Mononuclear cell (primary cell): Measurements from ENCODE around the gene APBA2. TPM values are rescaled to one million over a fixed set of nuclear protein-coding genes. Genes with fewer than 3 reads are reported as not detected.

Experiments used
- H3K27me3 ChIP-seq: 2 replicates; pipeline ENCODE4 v1.6.0; 2011; ENCODE audit warnings: low read length, control low read depth; ENCODE audit not compliant: insufficient read depth
- H3K4me1 ChIP-seq: 2 replicates; pipeline ENCODE4 v1.5.1; 2011; ENCODE audit warnings: mild to moderate bottlenecking, low read length, control low read depth; ENCODE audit not compliant: insufficient read depth
- H3K4me3 ChIP-seq: 2 replicates; pipeline ENCODE4 v1.5.1; 2011; ENCODE audit warnings: mild to moderate bottlenecking, low read length, moderate library complexity
- H3K9me3 ChIP-seq: 2 replicates; pipeline ENCODE4 v1.5.1; 2011; ENCODE audit warnings: low read depth, mild to moderate bottlenecking, control low read depth, low read length
- total RNA-seq: library from RNA; depleted of rRNA; stranded (reverse); fragments of >200 nt; gene quantifications from one replicate; pipeline ENCODE4 v1.2.3, GENCODE V29; 2012

Gene APBA2
- total RNA-seq, 1 donor: 78.6 TPM

- no peaks in the 10 kb centered on the region for H3K27me3 ChIP-seq
- no peaks in the 10 kb centered on the region for H3K9me3 ChIP-seq
- peaks cover 33% of the 10 kb centered on the region for H3K4me1 ChIP-seq
- no peak overlapping the region for H3K4me3 ChIP-seq
These were observed 70.7 kb downstream of the APBA2 start for GRCh38 chr15:28956491-28956890.

- H3K4me1 ChIP-seq: peaks cover 31% of the 10 kb centered on the region
- no peaks in the 10 kb centered on the region for H3K27me3 ChIP-seq
- no peaks in the 10 kb centered on the region for H3K9me3 ChIP-seq
- H3K4me3 ChIP-seq: no peak overlapping the region
These were observed 72.1 kb downstream of the APBA2 start for GRCh38 chr15:28957606-28958498.

- Histone ChIP-seq H3K9me3 (no peaks in the 10 kb centered on the region), H3K4me3 (no peak overlapping the region), H3K4me1 (peaks cover 23% of the 10 kb centered on the region)
These were observed 73.6 kb downstream of the APBA2 start for GRCh38 chr15:28959326-28959725.

DNA sequence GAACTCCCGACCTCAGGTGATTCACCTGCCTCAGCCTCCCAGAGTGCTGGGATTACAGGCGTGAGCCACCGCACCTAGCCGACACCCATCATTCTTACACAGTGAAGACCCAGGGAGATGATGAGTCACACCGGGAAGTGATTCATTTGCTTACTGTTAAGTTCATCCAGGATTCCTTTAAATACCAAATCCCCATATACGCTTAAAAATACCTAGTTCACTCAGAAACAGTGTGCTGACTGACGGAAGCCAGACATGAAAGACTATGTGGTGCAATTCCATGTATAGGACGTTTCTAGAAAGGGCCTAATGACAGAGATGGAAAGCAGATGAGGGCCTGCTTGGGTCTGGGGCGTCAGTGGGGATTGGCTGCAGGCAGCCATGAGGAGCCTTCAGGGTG, 75.2 kb downstream of the APBA2 start:
- H3K9me3 ChIP-seq: no peaks in the 10 kb centered on the region
- H3K27me3 ChIP-seq: no peaks in the 10 kb centered on the region
- no peak overlapping the region for H3K4me3 ChIP-seq
- H3K4me1 ChIP-seq: peaks cover 11% of the 10 kb centered on the region

More at GRCh38 chr15:28959326-28959725, 73.6 kb downstream of the APBA2 start:
- H3K27me3 ChIP-seq: no peaks in the 10 kb centered on the region

- no peaks in the 10 kb centered on the region for H3K9me3 ChIP-seq
- H3K4me1 ChIP-seq: peaks cover 8% of the 10 kb centered on the region
- no peaks in the 10 kb centered on the region for H3K27me3 ChIP-seq
- no peak overlapping the region for H3K4me3 ChIP-seq
These were observed 75.6 kb downstream of the APBA2 start for GRCh38 chr15:28961391-28961790.

- Histone ChIP-seq H3K4me1 (peaks cover 4% of the 10 kb centered on the region), H3K9me3 (no peaks in the 10 kb centered on the region), H3K4me3 (no peak overlapping the region), H3K27me3 (no peaks in the 10 kb centered on the region)
These were observed 77.3 kb downstream of the APBA2 start for GRCh38 chr15:28962851-28963710.

DNA sequence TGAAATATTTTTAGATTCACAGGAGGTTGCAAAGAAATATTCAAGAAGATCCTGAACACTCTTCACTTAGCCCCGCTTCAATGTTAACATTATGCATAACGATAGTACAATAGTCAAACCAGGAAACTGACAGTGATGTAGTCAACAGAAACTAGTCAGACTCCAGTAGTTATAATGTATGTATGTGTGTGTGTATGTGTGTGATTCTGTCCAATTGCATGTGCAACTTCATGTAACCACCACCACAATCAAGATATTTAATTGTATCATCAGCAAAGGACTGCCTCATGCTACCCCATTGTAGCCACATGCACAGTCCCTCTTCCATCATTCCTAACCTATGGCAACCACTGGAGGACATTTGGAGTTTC, 77.9 kb downstream of the APBA2 start:
- Histone ChIP-seq H3K9me3 (no peaks in the 10 kb centered on the region), H3K4me3 (no peak overlapping the region), H3K4me1 (peaks cover 4% of the 10 kb centered on the region), H3K27me3 (no peaks in the 10 kb centered on the region)

DNA sequence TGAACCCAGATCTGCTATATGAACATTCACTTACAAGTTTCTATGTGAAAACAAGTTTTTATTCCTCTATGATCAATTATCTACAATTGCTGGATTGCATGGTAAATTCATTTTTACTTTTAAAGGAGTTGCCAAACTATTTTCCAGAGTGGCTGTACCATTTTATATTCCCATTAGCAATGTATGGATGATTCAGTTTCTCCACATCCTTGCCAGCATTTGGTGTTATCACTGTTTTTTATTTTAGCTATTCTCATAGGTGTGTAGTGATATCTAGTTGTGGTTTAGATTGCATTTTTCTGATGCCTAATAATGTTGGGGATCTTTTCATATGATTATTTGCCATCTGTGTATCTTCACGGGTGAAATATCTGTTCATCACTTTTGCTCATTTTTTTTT, 78.3 kb downstream of the APBA2 start:
- Histone ChIP-seq H3K4me3 (no peak overlapping the region), H3K9me3 (no peaks in the 10 kb centered on the region), H3K4me1 (peaks cover 4% of the 10 kb centered on the region), H3K27me3 (no peaks in the 10 kb centered on the region)

DNA sequence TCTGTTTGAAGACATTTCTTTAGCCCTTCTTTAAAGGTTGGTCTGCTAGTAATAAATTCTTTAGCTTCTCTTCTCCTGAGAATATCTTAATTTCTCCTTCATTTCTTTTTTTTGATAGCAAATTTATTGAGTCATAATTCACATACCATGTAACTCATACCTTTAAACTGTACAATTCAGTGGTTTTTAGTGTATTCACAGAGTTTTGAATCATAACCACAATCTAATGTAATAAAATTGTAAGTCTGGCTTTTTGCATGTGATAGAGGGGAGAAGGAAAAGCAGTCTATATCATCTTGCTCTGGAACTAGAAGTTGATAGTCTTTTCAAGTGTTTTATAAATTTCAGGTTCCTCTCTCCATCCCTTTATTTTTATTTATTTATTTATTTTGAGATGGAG, 81.3 kb downstream of the APBA2 start:
- Histone ChIP-seq H3K9me3 (no peaks in the 10 kb centered on the region), H3K27me3 (no peaks in the 10 kb centered on the region), H3K4me3 (no peak overlapping the region), H3K4me1 (peaks cover 4% of the 10 kb centered on the region)

GRCh38 chr15:28967990-28968389, 82.2 kb downstream of the APBA2 start:
- H3K4me3 ChIP-seq: no peak overlapping the region
- no peaks in the 10 kb centered on the region for H3K9me3 ChIP-seq
- H3K27me3 ChIP-seq: no peaks in the 10 kb centered on the region
- H3K4me1 ChIP-seq: peaks cover 4% of the 10 kb centered on the region

DNA sequence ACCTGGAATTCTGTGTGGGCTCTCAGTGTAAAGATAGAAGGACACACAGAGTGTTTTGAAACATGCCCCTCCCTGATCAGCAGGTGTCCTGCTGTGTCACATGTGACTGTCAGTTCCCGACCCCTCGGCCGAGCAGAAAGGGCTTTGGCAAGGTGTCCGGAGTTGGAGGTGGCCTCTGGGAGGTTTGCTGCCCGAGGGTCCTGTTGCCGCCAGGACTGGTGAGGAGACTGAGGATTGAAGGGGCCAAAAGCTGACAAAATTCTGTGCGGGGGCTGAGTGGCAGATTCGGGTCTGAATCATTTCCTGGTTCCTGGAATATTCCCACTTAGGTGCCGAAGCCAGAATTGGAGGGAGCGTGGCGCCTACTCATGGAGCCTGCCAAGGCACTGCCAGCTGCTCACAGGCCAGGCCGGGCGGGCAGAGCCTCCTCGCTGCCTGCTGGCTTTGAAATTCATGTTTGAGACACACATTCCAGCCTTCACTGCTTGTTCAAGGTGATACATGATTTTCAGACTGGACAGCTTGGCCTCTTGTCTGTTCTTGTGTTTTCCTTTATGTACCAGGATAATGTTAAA, 83.8 kb downstream of the APBA2 start:
- Histone ChIP-seq H3K4me3 (no peak overlapping the region), H3K27me3 (no peaks in the 10 kb centered on the region), H3K9me3 (no peaks in the 10 kb centered on the region), H3K4me1 (no peaks in the 10 kb centered on the region)

- no peaks in the 10 kb centered on the region for H3K4me1 ChIP-seq
- no peaks in the 10 kb centered on the region for H3K9me3 ChIP-seq
- no peaks in the 10 kb centered on the region for H3K27me3 ChIP-seq
- no peak overlapping the region for H3K4me3 ChIP-seq
These were observed 88.4 kb downstream of the APBA2 start for GRCh38 chr15:28974142-28974541.

- Histone ChIP-seq H3K4me3 (no peak overlapping the region), H3K27me3 (no peaks in the 10 kb centered on the region), H3K9me3 (no peaks in the 10 kb centered on the region), H3K4me1 (no peaks in the 10 kb centered on the region)
These were observed 90.0 kb downstream of the APBA2 start for GRCh38 chr15:28975766-28976179.

DNA sequence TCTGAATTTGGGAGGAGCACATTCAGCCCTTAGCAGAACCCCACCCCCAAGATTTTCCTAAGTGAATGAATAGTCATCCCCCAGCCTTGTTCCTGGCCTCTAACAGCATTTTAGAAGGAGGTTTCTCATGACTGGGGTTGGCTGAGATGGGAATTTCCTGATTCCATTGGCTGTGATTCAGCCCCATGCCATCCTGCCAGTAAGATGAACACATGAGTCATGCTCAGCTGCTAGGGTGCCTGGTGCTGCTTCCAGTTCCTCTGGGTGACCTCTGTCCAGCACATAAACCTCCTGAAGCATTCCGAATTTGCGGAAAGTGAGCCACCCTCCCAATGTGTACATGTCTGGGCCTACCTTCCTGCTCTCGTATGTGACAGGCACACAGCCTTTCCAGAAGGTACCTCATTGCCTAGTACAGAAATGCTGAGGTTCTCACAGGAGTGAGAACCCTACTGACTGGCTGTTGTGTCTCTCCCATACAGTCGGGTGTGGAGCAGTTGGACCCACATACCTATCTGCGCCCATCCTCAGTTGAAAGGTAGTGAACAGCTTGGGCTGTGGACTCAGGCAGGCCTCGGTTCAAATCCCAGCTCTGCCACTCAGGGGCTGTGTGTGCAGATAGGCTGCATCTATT, 91.7 kb downstream of the APBA2 start:
- Histone ChIP-seq H3K27me3 (no peaks in the 10 kb centered on the region), H3K9me3 (no peaks in the 10 kb centered on the region), H3K4me1 (no peaks in the 10 kb centered on the region), H3K4me3 (no peak overlapping the region)

- no peaks in the 10 kb centered on the region for H3K4me1 ChIP-seq
- H3K9me3 ChIP-seq: no peaks in the 10 kb centered on the region
- no peak overlapping the region for H3K4me3 ChIP-seq
- no peaks in the 10 kb centered on the region for H3K27me3 ChIP-seq
These were observed 92.2 kb downstream of the APBA2 start for GRCh38 chr15:28978011-28978378.
